IPS-15b (cell line): ENCODE results near the gene ZBTB5.
"Not testable (repeated sequence)": the region's sequence is repeated elsewhere in the genome, so short reads cannot be mapped to it uniquely, and the experiment has no call there.

Experiments
- H3K27me3 ChIP-seq: one replicate; pipeline ENCODE4 v1.6.1; 2013; ENCODE audit warnings: low read length; ENCODE audit not compliant: control insufficient read depth, insufficient read depth
- H3K36me3 ChIP-seq: one replicate; pipeline ENCODE4 v1.6.1; 2013; ENCODE audit warnings: low read length; ENCODE audit not compliant: control insufficient read depth, insufficient read depth
- H3K4me1 ChIP-seq: one replicate; pipeline ENCODE4 v1.6.1; 2013; ENCODE audit warnings: mild to moderate bottlenecking, low read length; ENCODE audit not compliant: control insufficient read depth, insufficient read depth
- H3K4me3 ChIP-seq: one replicate; pipeline ENCODE4 v1.5.1; 2013; ENCODE audit warnings: low read depth, low read length
- H3K9ac ChIP-seq: one replicate; pipeline ENCODE4 v1.6.1; 2013; ENCODE audit warnings: low read depth, mild to moderate bottlenecking, low read length
- H3K9me3 ChIP-seq: one replicate; pipeline ENCODE4 v1.6.1; 2013; ENCODE audit warnings: mild to moderate bottlenecking, low read length; ENCODE audit not compliant: control insufficient read depth, insufficient read depth

Gene ZBTB5

DNA sequence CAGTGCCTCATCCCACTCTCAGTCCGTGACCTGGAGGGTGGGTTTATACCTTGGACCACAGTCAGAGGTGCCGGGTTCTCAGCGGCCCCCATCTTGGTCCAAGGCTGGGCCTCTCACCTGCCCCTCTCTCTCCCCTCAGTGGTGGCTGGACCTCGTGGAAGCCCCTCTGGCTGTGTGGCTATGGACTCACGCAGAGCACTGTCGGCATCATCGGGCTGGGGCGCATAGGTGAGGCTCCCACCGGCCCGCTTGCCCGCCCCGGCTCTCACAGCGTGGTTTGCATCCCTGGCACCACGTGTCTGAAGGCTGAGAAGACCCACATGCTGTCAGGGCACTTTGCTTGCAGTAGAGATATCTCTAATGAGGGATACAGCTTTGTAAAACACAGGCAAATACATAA is 36.9 kb downstream of the ZBTB5 start:
- no peak overlapping the region for H3K9ac ChIP-seq
- H3K36me3 ChIP-seq, result peaks cover 58% of the 10 kb centered on the region
- peaks cover 6% of the 10 kb centered on the region for H3K4me1 ChIP-seq
- no peaks in the 10 kb centered on the region for H3K9me3 ChIP-seq
- no peaks in the 10 kb centered on the region for H3K27me3 ChIP-seq
- H3K4me3 ChIP-seq, result no peak overlapping the region

DNA sequence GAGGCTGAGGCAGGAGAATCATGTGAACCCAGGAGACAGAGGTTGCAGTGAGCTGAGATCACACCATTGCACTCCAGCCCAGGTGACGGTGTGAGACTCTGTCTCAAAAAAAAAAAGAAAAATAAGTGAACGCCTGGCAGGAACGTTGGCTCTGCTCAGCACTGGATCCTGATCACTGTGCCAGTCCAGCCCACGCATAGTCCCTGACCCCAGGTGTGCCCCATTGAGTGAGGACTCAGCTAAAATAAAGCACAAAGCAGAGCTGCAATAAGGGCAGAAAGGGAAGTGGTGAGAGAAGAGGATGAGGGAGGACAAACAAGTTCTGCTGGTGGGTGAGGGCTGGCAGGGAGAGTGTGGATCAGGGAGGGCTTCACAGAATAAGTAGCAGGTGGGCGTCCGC is 38.4 kb downstream of the ZBTB5 start:
- no peaks in the 10 kb centered on the region for H3K9me3 ChIP-seq
- peaks cover 5% of the 10 kb centered on the region for H3K4me1 ChIP-seq
- H3K9ac ChIP-seq, result no peak overlapping the region
- H3K27me3 ChIP-seq, result no peaks in the 10 kb centered on the region
- H3K36me3 ChIP-seq, result peaks cover 55% of the 10 kb centered on the region
- H3K4me3 ChIP-seq, result no peak overlapping the region

DNA sequence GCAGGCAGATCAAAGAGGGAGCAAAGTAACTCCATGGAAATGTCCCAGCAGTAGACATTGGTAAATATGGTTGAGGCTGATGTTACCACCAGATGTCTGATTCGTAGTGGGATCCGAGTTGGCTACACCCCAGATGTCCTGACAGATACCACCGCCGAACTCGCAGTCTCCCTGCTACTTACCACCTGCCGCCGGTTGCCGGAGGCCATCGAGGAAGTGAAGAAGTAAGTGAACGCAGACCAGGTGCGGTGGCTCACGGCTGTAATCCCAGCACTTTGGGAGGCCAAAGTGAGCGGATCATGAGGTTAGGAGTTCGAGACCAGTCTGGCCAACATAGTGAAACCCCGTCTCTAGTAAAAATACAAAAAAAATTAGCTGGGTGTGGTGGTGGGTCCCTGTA is 38.8 kb downstream of the ZBTB5 start:
- not testable (repeated sequence) for H3K4me3 ChIP-seq, H3K9me3 ChIP-seq, H3K9ac ChIP-seq, H3K4me1 ChIP-seq, H3K27me3 ChIP-seq
- peaks cover 51% of the 10 kb centered on the region for H3K36me3 ChIP-seq

DNA sequence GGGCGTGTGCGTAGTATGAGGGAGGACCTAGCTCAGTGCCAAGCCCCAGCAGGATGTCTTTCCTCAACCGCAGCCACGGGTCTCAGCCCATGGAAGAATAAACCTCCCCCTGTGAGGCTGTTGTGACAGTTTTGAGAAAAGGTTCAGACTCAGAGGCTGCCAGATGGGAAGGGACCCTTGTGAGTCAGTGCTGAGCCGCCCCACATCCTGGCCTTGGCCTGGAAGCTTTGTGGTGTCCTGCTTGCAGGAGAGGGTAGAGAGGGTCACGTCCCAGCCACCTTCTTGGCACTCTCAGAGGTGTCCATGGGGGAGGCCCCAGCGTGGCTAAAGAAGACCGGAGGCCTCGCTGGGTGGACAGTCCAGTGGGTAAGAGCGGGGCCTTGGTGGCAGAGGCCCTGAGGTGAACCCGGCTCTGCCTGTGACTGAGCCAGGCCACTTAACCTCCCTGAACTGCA is 39.9 kb downstream of the ZBTB5 start:
- Histone ChIP-seq H3K4me1 (peaks cover 8% of the 10 kb centered on the region), H3K36me3 (peaks cover 41% of the 10 kb centered on the region), H3K27me3 (no peaks in the 10 kb centered on the region), H3K9ac (no peak overlapping the region), H3K4me3 (no peak overlapping the region), H3K9me3 (no peaks in the 10 kb centered on the region)

DNA sequence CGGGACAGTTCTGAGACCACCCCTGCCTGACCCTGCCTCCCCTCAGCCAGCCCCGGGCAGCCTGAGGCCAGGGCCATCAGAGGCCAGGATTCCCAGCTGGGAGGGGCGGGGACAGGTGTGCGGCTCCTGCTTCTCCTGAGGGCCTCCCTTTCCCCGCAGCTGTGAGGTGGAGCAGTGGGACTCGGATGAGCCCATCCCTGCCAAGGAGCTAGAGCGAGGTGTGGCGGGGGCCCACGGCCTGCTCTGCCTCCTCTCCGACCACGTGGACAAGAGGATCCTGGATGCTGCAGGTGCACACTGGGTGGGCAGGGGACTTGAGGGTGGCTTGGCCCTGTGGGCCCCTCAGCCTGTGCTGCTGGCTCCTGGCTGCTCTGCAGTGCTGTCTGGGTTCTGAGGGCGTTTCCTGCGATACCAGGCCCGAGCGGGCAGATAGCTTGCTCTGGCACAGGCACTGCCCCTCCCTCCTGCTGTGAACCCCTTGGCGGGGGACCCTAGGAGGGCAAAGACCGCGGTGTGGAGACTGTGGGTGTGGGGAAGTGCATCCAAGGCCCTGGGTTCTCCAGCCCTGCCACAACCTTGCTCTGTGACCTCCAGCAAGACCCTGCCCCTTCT is 40.5 kb downstream of the ZBTB5 start:
- Histone ChIP-seq H3K9ac (no peak overlapping the region), H3K4me3 (peak overlapping the region; percentile 13), H3K9me3 (no peaks in the 10 kb centered on the region)

DNA sequence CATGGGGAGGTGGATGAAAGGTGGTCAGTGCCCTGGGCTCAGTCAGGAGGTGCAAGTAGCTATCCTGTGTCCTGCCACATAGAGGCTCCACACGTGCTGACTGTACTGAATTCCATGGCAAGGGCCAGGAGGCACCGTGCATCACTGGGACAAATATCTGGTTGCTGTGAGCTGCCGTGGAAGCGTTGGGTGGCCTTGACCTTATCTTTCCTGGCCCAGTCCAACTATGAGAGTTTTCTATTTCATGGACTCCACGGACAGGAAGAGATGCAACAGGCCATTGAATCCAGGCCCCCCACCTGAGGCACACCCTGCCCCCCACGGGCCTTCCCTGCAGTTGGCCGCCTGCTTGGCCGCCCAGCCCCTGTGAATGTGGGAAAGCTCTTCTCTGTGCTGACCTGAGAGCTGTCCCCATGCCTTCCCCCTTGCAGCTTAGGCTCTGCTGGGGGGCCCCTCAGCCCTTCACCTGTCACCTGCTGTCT is 41.0 kb downstream of the ZBTB5 start:
- peaks cover 8% of the 10 kb centered on the region for H3K4me1 ChIP-seq
- no peak overlapping the region for H3K9ac ChIP-seq
- peaks cover 31% of the 10 kb centered on the region for H3K36me3 ChIP-seq
- no peaks in the 10 kb centered on the region for H3K9me3 ChIP-seq
- H3K4me3 ChIP-seq, result peak overlapping the region; percentile 13
- H3K27me3 ChIP-seq, result no peaks in the 10 kb centered on the region

More for the DNA sequence above, 40.5 kb downstream of the ZBTB5 start:
- Histone ChIP-seq H3K36me3 (peaks cover 36% of the 10 kb centered on the region), H3K4me1 (peaks cover 8% of the 10 kb centered on the region), H3K27me3 (no peaks in the 10 kb centered on the region)

DNA sequence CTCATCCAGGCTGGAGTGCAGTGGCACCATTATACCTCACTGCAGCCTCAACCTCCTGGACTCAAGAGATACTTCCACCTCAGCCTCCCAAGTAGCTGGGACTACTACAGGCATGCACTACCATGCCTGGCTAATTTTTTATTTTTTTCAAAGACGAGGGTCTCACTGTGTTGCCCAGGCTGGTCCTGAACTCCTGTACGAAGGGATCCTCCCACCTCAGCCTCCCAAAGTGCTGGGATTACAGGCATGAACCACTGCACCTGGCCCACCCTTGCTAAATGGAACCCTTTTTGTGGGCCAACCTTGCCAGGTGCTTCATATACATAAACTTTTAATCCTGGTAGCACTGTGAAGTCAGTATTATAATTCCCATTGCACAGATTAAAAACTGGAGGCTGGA is 41.7 kb downstream of the ZBTB5 start:
- H3K9me3 ChIP-seq, result no peaks in the 10 kb centered on the region
- H3K4me1 ChIP-seq, result peaks cover 8% of the 10 kb centered on the region
- H3K27me3 ChIP-seq, result no peaks in the 10 kb centered on the region
- peaks cover 27% of the 10 kb centered on the region for H3K36me3 ChIP-seq
- peak overlapping the region; percentile 86 for H3K4me3 ChIP-seq
- H3K9ac ChIP-seq, result no peak overlapping the region

DNA sequence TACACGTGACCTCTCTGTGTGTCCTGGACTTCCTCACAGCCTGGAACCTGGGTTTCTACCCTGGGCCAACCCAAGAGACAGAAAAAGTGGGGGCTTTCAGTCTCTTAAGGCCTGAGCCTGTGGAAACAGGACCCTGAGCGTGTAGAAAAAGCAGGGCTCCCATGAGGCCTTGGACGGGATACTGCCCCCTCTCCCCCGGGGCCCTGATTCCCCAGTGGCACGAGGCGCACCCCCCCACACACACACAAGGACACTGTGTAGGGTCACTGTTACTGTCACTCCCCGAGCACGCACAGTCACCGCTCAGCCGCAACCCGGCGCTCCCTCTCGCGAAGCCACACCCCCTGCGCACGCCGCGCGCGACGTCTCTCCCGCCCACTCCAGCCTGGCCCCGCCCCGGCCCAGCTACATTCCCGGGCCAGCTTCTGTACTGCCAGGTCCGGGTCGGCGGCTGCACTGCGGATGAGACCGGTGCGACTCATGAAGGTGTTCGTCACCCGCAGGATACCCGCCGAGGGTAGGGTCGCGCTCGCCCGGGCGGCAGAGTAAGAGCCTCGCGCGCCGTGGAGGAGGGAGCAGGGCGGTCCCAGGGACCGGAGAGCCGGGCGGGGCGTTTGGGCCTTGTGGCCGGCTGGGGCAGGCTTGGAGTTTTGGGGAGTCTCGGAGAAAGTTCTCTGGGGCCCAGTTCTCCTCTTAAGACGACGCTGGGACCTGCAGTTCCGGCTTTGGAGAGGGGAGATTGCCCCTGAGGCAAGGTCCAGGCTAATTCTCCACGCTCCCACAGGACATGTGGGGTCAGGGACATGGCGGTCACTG is 42.8 kb downstream of the ZBTB5 start, which contains the start of gene GRHPR:
Gene GRHPR (plus strand): TSS at position 408 of the 816 bp plus-strand sequence. CDS start 55 bp downstream, at position 463.
- Histone ChIP-seq H3K36me3 (peaks cover 19% of the 10 kb centered on the region), H3K9ac (peak within 1 kb of the TSS; percentile 83), H3K27me3 (no peaks in the 10 kb centered on the region), H3K9me3 (no peaks in the 10 kb centered on the region), H3K4me3 (peak within 1 kb of the TSS; percentile 86), H3K4me1 (peaks cover 8% of the 10 kb centered on the region)

DNA sequence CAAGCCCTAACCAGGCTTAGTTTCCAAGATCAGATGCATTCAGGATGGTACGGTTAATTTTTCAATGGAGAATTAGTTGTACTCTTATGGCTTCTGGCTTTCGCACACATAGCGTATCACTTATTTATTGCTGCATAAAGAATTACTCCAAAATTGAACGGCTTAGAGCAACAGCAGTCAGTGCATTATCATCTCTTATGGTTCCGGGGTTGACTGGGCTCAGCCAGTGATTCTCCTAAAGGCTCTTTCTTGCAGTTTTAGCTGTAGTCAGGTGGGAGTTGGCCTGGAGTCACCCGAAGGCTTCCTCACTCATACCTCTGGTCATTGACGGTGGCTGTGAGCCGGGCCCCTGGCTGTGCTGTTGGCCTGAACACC is 43.3 kb downstream of the ZBTB5 start:
- H3K9ac ChIP-seq, result peak overlapping the region; percentile 54
- H3K36me3 ChIP-seq, result peaks cover 19% of the 10 kb centered on the region
- H3K4me1 ChIP-seq, result peaks cover 8% of the 10 kb centered on the region
- no peaks in the 10 kb centered on the region for H3K27me3 ChIP-seq
- peak overlapping the region; percentile 86 for H3K4me3 ChIP-seq
- H3K9me3 ChIP-seq, result no peaks in the 10 kb centered on the region

DNA sequence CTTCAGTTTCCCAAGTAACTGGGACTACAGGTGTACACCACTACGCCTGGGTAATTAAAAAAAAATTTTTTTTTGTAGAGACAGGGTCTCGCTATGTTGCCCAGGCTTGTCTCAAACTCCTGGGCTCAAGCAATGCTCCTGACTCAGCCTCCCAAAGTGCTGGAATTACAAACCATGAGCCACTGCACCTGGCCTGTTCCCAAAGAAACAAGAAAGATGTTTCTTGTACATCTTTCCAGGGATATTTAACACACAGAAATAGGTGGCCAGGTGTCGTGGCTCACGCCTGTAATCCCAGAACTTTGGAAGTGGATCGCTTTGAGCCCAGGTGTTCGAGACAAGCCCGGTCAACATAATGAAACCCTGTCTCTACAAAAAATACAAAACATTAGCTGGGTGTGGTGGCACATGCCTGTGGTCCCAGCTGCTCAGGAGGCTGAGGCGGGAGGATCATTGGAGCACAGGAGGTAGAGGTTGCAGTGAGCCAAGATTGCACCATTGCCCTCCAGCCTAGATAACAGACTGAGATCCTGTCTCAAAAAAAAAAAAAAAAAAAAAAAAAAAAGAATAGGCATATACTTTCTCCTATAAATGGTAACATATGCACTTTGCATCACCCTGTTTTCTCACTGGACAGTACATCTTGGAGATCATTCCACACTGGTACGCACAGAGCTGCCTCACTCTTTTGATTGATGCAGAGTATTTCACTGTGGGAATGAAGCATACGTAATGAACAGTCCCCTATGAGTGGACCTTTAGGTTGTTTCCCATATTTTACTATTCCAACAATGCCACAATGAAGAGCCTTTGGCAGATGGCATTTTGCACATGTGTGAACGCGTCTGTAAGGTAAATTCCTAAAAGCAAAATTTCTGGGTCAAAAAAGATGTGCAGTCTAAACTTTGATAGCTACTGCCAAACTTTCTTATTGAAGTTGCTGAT is 44.7 kb downstream of the ZBTB5 start:
- no peak overlapping the region for H3K9ac ChIP-seq
- H3K9me3 ChIP-seq, result no peaks in the 10 kb centered on the region
- no peak overlapping the region for H3K4me3 ChIP-seq
- H3K4me1 ChIP-seq, result peaks cover 8% of the 10 kb centered on the region
- peaks cover 15% of the 10 kb centered on the region for H3K36me3 ChIP-seq
- no peaks in the 10 kb centered on the region for H3K27me3 ChIP-seq

DNA sequence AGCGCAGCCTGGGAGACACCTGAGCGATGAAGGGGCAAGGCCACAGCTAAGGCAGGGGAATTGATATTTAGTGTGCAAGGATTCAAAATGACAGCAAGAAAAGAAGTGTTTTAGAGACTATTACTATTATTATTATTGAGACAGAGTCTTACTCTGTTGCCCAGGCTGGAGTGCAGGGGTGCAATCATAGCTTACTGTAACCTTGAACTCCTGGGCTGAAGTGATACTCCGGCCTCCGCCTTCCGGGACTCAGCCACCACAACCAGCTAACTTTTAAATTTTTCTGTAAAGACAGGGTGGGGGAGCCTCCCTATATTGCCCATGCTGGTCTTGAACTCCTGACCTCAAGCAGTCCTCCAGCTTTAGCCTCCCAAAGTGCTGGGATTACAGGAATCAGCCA is 46.0 kb downstream of the ZBTB5 start:
- Histone ChIP-seq H3K9ac (no peak overlapping the region), H3K4me1 (peaks cover 10% of the 10 kb centered on the region), H3K4me3 (no peak overlapping the region), H3K36me3 (peaks cover 4% of the 10 kb centered on the region), H3K27me3 (no peaks in the 10 kb centered on the region), H3K9me3 (no peaks in the 10 kb centered on the region)
